HepG2 (cell line): ENCODE results near the gene DDN. TPM values are rescaled to one million over a fixed set of nuclear protein-coding genes. Genes with fewer than 3 reads are reported as not detected.

Experiments used
- ADNP ChIP-seq: sonication (generic); formaldehyde crosslinking; IDR thresholded peaks from 2 replicates; pipeline ENCODE4 v1.4.0; 2020; ENCODE audit warnings: missing genetic modification reagents
- CBX1 ChIP-seq: IDR thresholded peaks from one replicate; pipeline ENCODE4 v1.6.1; 2016; ENCODE audit warnings: antibody characterized with exemption, low read depth
- ELF1 ChIP-seq: sonication (generic); formaldehyde crosslinking; IDR thresholded peaks from 2 replicates; pipeline ENCODE4 v1.4.0; 2020; ENCODE audit warnings: missing genetic modification reagents
- EP300 ChIP-seq, 3 experiments: sonication (generic) in 1 of 3; formaldehyde crosslinking in 1 of 3; IDR thresholded peaks; 2 replicates each; pipeline versions ENCODE4 v1.5.1 to v1.6.1; 2011 to 2020; ENCODE audit warnings: low read depth in 2 of 3, low read length in 2 of 3, borderline replicate concordance in 1 of 3, improper control_type of control experiment in 1 of 3, mild to moderate bottlenecking in 1 of 3, missing genetic modification reagents in 1 of 3, moderate library complexity in 1 of 3
- MED13 ChIP-seq: sonication (generic); formaldehyde crosslinking; IDR thresholded peaks from 2 replicates; pipeline ENCODE4 v1.5.0; 2020; ENCODE audit warnings: missing genetic modification reagents
- PAWR ChIP-seq: sonication (generic); formaldehyde crosslinking; IDR thresholded peaks from 2 replicates; pipeline ENCODE4 v1.4.0; 2020; ENCODE audit warnings: missing genetic modification reagents, mild to moderate bottlenecking, borderline replicate concordance
- PITX1 ChIP-seq: sonication (generic); formaldehyde crosslinking; IDR thresholded peaks from 2 replicates; pipeline ENCODE4 v1.5.1; 2020; ENCODE audit warnings: mild to moderate bottlenecking, missing genetic modification reagents
- REL ChIP-seq: sonication (generic); formaldehyde crosslinking; conservative IDR thresholded peaks from 2 replicates; pipeline ENCODE4 v1.8.0; 2022; ENCODE audit warnings: mild to moderate bottlenecking, missing genetic modification reagents, moderate library complexity
- RFX3 ChIP-seq: IDR thresholded peaks from 2 replicates; pipeline ENCODE4 v1.6.1; 2016; ENCODE audit warnings: missing biosample characterization, missing genetic modification reagents
- TBP ChIP-seq: sonication (generic); formaldehyde crosslinking; IDR thresholded peaks from 2 replicates; pipeline ENCODE4 v1.5.0; 2020; ENCODE audit warnings: missing genetic modification reagents
- ZFP62 ChIP-seq: sonication (generic); formaldehyde crosslinking; IDR thresholded peaks from 2 replicates; pipeline ENCODE4 v1.4.0; 2020; ENCODE audit warnings: missing genetic modification reagents
- ZNF160 ChIP-seq: sonication (generic); formaldehyde crosslinking; IDR thresholded peaks from 2 replicates; pipeline ENCODE4 v1.8.0; 2022; ENCODE audit warnings: mild to moderate bottlenecking, inconsistent platforms, missing genetic modification reagents
- ZNF224 ChIP-seq: sonication (generic); formaldehyde crosslinking; IDR thresholded peaks from 2 replicates; pipeline ENCODE4 v1.5.0; 2020; ENCODE audit warnings: mild to moderate bottlenecking, missing genetic modification reagents
- ZNF235 ChIP-seq: sonication (generic); formaldehyde crosslinking; IDR thresholded peaks from 2 replicates; pipeline ENCODE4 v1.8.1; 2023; ENCODE audit warnings: mild to moderate bottlenecking, missing genetic modification reagents, borderline replicate concordance
- ZNF24 ChIP-seq: fragments of 450-650 bp; IDR thresholded peaks from 2 replicates; pipeline ENCODE4 v1.6.1; 2017; ENCODE audit warnings: antibody characterized with exemption, mild to moderate bottlenecking
- ZNF543 ChIP-seq: sonication (generic); formaldehyde crosslinking; IDR thresholded peaks from 2 replicates; pipeline ENCODE4 v1.4.0; 2020; ENCODE audit warnings: mild to moderate bottlenecking, missing genetic modification reagents
- ZNF558 ChIP-seq: sonication (generic); formaldehyde crosslinking; IDR thresholded peaks from 2 replicates; pipeline ENCODE4 v1.9.0; 2022; ENCODE audit warnings: mild to moderate bottlenecking, missing genetic modification reagents, borderline replicate concordance
- ZNF615 ChIP-seq: sonication (generic); formaldehyde crosslinking; IDR thresholded peaks from 2 replicates; pipeline ENCODE4 v1.5.0; 2020; ENCODE audit warnings: mild to moderate bottlenecking, missing genetic modification reagents, borderline replicate concordance
- ZNF713 ChIP-seq: sonication (generic); formaldehyde crosslinking; IDR thresholded peaks from 2 replicates; pipeline ENCODE4 v1.4.0; 2020; ENCODE audit warnings: mild to moderate bottlenecking, missing genetic modification reagents
- polyA plus RNA-seq, 8 experiments: library from polyadenylated mRNA; depleted of rRNA in 3 of 8; stranded (reverse) in 7 of 8; unstranded in 1 of 8; fragments of >200 nt; fragmentation: Illumina TruSeq in 4 of 8; extraction: Trizol in 4 of 8; gene quantifications; 2 replicates each; pipeline versions ENCODE4 v1.2.1 to v1.2.3, GENCODE V29; 2011 to 2016; ENCODE audit warnings: low read depth in 4 of 8, missing spikeins in 1 of 8, mixed read lengths in 1 of 8; ENCODE audit not compliant: insufficient read depth in 1 of 8
- total RNA-seq, 5 experiments: library from RNA; depleted of rRNA; stranded (reverse); fragments of >200 nt; fragmentation: Illumina TruSeq; extraction: Trizol; gene quantifications; 2 replicates each; pipeline ENCODE4 v1.2.3, GENCODE V29; 2016; ENCODE audit warnings: low read depth in 1 of 5
- TF ChIP-seq, protein P1 (sequence below): sonication (generic); formaldehyde crosslinking; IDR thresholded peaks from 2 replicates; pipeline ENCODE4 v1.4.0; 2020; ENCODE audit warnings: missing genetic modification reagents, borderline replicate concordance
- TF ChIP-seq, protein P2 (sequence below): sonication (generic); formaldehyde crosslinking; IDR thresholded peaks from 2 replicates; pipeline ENCODE4 v1.4.0; 2020; ENCODE audit warnings: mild to moderate bottlenecking, missing genetic modification reagents
- TF ChIP-seq, protein P3 (sequence below): sonication (generic); formaldehyde crosslinking; IDR thresholded peaks from 2 replicates; pipeline ENCODE4 v1.5.0; 2020; ENCODE audit warnings: missing genetic modification reagents
- TF ChIP-seq, protein P4 (sequence below): sonication (generic); formaldehyde crosslinking; IDR thresholded peaks from 2 replicates; pipeline ENCODE4 v1.8.0; 2022; ENCODE audit warnings: missing genetic modification reagents, low read depth, mild to moderate bottlenecking, borderline replicate concordance
- TF ChIP-seq, protein P5 (sequence below): sonication (generic); formaldehyde crosslinking; IDR thresholded peaks from 2 replicates; pipeline ENCODE4 v1.8.1; 2023; ENCODE audit warnings: missing genetic modification reagents, mild to moderate bottlenecking, borderline replicate concordance

Gene DDN
- total and polyA plus RNA-seq, 2 of the 13 experiments (the other 11 are each of a cell fraction or from before 2014, with no cell fraction given): 0.24 to 0.53 TPM

DNA sequence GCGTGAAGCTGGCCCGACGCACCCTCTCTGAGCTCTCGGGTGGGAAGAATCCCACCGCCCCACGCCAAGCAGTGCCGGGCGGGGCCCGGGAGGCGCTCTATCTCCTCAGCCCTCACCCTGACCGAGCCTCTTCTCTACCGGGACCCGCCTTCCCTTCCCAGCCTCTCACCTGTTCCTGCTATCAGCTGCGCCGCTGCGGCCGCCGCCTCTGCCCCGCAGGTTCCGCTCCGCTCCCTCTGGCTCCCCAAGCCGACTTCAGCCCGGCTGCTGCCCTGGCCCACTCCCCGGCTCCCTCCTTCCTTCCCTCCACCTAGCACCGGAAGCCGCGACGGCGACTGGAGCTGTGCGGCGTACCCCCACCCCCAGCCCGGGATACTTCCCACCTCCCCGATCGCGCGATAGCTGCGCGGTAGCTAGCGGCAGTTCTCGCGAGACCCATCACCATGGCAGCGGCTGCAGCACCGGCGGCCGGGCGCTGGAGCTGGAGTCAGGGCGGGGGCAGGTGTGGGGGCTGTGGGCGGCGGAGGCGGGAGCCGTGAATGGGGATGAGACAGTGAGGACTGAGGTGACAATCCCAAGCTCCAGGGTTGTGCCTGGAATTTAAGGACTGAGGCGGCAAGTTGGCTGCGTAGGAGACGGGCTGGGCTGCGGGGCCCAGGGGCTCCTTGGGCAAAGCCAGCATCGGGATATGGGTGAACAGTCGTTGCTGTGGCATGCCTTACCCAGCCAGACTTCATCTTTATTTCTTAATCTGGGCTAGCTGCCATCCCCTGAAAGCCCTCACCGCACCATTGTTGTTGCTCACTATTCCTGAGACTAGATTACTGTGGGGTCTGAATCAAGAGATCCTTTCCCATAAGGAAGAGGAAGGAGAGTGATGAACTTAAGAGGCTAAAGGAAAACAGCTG is 41.8 kb downstream of the DDN start, which contains the start of gene ARF3 (continued):
- TF ChIP-seq, protein P1, sequence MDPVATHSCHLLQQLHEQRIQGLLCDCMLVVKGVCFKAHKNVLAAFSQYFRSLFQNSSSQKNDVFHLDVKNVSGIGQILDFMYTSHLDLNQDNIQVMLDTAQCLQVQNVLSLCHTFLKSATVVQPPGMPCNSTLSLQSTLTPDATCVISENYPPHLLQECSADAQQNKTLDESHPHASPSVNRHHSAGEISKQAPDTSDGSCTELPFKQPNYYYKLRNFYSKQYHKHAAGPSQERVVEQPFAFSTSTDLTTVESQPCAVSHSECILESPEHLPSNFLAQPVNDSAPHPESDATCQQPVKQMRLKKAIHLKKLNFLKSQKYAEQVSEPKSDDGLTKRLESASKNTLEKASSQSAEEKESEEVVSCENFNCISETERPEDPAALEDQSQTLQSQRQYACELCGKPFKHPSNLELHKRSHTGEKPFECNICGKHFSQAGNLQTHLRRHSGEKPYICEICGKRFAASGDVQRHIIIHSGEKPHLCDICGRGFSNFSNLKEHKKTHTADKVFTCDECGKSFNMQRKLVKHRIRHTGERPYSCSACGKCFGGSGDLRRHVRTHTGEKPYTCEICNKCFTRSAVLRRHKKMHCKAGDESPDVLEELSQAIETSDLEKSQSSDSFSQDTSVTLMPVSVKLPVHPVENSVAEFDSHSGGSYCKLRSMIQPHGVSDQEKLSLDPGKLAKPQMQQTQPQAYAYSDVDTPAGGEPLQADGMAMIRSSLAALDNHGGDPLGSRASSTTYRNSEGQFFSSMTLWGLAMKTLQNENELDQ (CRISPR knock-in tag): no peak
- TF ChIP-seq TBP (CRISPR knock-in tag) (no peak), REL (CRISPR knock-in tag) (no peak), ZNF713 (CRISPR knock-in tag) (no peak), ELF1 (peak; percentile 89), ZNF543 (no peak), ZNF558 (CRISPR knock-in tag) (no peak), PITX1 (no peak), CBX1 (no peak), MED13 (CRISPR knock-in tag) (no peak; the same call in 1 of the 2 replicates), ADNP (CRISPR knock-in tag) (no peak), ZNF235 (CRISPR knock-in tag) (no peak), EP300 (IDR thresholded peaks at IDR 0.05; ENCODE audit: low read depth in 2 of 2, low read length in 2 of 2) (no peak), EP300 (CRISPR knock-in tag; IDR thresholded peaks at IDR 0.05; ENCODE audit: borderline replicate concordance) (no peak; the same call in 1 of the 2 replicates), ZNF24 (no peak), ZFP62 (no peak), PAWR (CRISPR knock-in tag) (0 out of 2 replicates have a peak, but pooled peaks have one; percentile 82), ZNF615 (no peak), RFX3 (CRISPR knock-in tag) (peak; percentile 84), ZNF224 (CRISPR knock-in tag) (no peak), ZNF160 (CRISPR knock-in tag) (no peak)
- TF ChIP-seq, protein P2, sequence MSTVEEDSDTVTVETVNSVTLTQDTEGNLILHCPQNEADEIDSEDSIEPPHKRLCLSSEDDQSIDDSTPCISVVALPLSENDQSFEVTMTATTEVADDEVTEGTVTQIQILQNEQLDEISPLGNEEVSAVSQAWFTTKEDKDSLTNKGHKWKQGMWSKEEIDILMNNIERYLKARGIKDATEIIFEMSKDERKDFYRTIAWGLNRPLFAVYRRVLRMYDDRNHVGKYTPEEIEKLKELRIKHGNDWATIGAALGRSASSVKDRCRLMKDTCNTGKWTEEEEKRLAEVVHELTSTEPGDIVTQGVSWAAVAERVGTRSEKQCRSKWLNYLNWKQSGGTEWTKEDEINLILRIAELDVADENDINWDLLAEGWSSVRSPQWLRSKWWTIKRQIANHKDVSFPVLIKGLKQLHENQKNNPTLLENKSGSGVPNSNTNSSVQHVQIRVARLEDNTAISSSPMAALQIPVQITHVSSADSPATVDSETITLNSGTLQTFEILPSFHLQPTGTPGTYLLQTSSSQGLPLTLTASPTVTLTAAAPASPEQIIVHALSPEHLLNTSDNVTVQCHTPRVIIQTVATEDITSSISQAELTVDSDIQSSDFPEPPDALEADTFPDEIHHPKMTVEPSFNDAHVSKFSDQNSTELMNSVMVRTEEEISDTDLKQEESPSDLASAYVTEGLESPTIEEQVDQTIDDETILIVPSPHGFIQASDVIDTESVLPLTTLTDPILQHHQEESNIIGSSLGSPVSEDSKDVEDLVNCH: no peak
- TF ChIP-seq, protein P3, sequence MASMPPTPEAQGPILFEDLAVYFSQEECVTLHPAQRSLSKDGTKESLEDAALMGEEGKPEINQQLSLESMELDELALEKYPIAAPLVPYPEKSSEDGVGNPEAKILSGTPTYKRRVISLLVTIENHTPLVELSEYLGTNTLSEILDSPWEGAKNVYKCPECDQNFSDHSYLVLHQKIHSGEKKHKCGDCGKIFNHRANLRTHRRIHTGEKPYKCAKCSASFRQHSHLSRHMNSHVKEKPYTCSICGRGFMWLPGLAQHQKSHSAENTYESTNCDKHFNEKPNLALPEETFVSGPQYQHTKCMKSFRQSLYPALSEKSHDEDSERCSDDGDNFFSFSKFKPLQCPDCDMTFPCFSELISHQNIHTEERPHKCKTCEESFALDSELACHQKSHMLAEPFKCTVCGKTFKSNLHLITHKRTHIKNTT (CRISPR knock-in tag): no peak
- TF ChIP-seq, protein P4, sequence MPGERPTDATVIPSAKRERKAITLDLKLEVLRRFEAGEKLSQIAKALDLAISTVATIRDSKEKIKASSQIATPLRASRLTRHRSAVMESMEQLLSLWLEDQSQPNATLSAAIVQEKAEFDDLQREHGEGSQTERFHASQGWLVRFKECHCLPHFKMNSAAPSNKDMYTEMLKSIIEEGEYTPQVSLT (CRISPR knock-in tag): no peak
- TF ChIP-seq, protein P5, sequence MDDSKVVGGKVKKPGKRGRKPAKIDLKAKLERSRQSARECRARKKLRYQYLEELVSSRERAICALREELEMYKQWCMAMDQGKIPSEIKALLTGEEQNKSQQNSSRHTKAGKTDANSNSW (CRISPR knock-in tag): no peak
